Ureter (tissue), 1 donor: Measurements from ENCODE around the gene PPP1R9B. TPM values are rescaled to one million over a fixed set of nuclear protein-coding genes. Genes with fewer than 3 reads are reported as not detected.

Experiments
- DNase-seq: peaks from one replicate; pipeline ENCODE4 v3.0.0-alpha.2; 2020; ENCODE audit warnings: low spot score
- total RNA-seq: library from RNA; stranded (reverse); gene quantifications from one replicate; pipeline ENCODE4 v1.2.4, GENCODE V29; 2023
- donor health status: DM: yes; HTN: yes; CAD: no.

The PPP1R9B gene
- total RNA-seq, 1 donor from 2014 or later: 38.4 TPM

GRCh38 chr17:50155115-50155819 is 4.8 kb upstream of the PPP1R9B start:
- DNase-seq: no peak

GRCh38 chr17:50154604-50155003 is 4.1 kb upstream of the PPP1R9B start:
- no peak for DNase-seq

GRCh38 chr17:50153650-50154575 is 3.4 kb upstream of the PPP1R9B start:
- DNase-seq: no peak

- DNase-seq: no peak
These were observed 2.3 kb upstream of the PPP1R9B start for GRCh38 chr17:50152736-50153135.

GRCh38 chr17:50151937-50152547 is 1.6 kb upstream of the PPP1R9B start:
- peak; percentile 89 for DNase-seq

- peak; percentile 92 for DNase-seq
These were observed 812 bp upstream of the PPP1R9B start for GRCh38 chr17:50151041-50151936.

- DNase-seq: no peak
These were observed 792 bp downstream of the PPP1R9B start for GRCh38 chr17:50149417-50150353.

GRCh38 chr17:50149091-50149416 is 1.4 kb downstream of the PPP1R9B start:
- no peak for DNase-seq

GRCh38 chr17:50148226-50149090 is 2.0 kb downstream of the PPP1R9B start:
- DNase-seq: peak; percentile 90

- no peak for DNase-seq
These were observed 2.6 kb downstream of the PPP1R9B start for GRCh38 chr17:50147841-50148225.

- DNase-seq: no peak
These were observed 3.4 kb downstream of the PPP1R9B start for GRCh38 chr17:50146927-50147665.

- no peak for DNase-seq
These were observed 4.1 kb downstream of the PPP1R9B start for GRCh38 chr17:50146230-50146926.

GRCh38 chr17:50145532-50146229 is 4.8 kb downstream of the PPP1R9B start:
- no peak for DNase-seq

GRCh38 chr17:50144845-50145531 is 5.5 kb downstream of the PPP1R9B start:
- DNase-seq: no peak

- no peak for DNase-seq
These were observed 6.1 kb downstream of the PPP1R9B start for GRCh38 chr17:50144355-50144754.

GRCh38 chr17:50143461-50144176 is 6.9 kb downstream of the PPP1R9B start:
- no peak for DNase-seq
